Neural cell (in vitro differentiated cells): ENCODE measurements around the gene PTCH2. TPM values are rescaled to one million over a fixed set of nuclear protein-coding genes. Genes with fewer than 3 reads are reported as not detected.

Experiments used
- H2AFZ ChIP-seq: fragments of 200-600, 300-800 bp; sonication (generic), shearing (Covaris generic); 2 replicates; pipeline ENCODE4 v1.6.0; 2014; ENCODE audit warnings: low read depth, mild to moderate bottlenecking, antibody characterized with exemption, low read length, moderate library complexity
- H3F3A ChIP-seq: fragments of 200-600 bp; shearing (Covaris generic); 2 replicates; pipeline ENCODE4 v1.6.1; 2016; ENCODE audit warnings: mild to moderate bottlenecking, moderate library complexity, mixed read lengths, antibody characterized with exemption, low read length; ENCODE audit not compliant: insufficient read depth, poor library complexity, severe bottlenecking
- H3K27ac ChIP-seq: fragments of 200-600, 300-800 bp; sonication (generic), shearing (Covaris generic); 2 replicates; pipeline ENCODE4 v1.5.1; 2014; ENCODE audit warnings: mild to moderate bottlenecking, low read length, moderate library complexity
- H3K27me3 ChIP-seq: fragments of 300-800, 200-600 bp; sonication (generic), shearing (Covaris generic); 2 replicates; pipeline ENCODE4 v1.6.0; 2014; ENCODE audit warnings: mild to moderate bottlenecking, low read depth, low read length, moderate library complexity; ENCODE audit not compliant: insufficient read depth
- H3K36me3 ChIP-seq: fragments of 300-800, 200-600 bp; sonication (generic), shearing (Covaris generic); 2 replicates; pipeline ENCODE4 v1.5.1; 2014; ENCODE audit warnings: mild to moderate bottlenecking, antibody characterized with exemption, low read length, moderate library complexity; ENCODE audit not compliant: insufficient read depth
- H3K4me2 ChIP-seq: fragments of 300-800, 200-600 bp; sonication (generic), shearing (Covaris generic); 2 replicates; pipeline ENCODE4 v1.6.0; 2014; ENCODE audit warnings: mild to moderate bottlenecking, low read length
- H3K4me3 ChIP-seq: fragments of 300-800, 200-600 bp; sonication (generic), shearing (Covaris generic); 2 replicates; pipeline ENCODE4 v1.5.1; 2014; ENCODE audit warnings: mild to moderate bottlenecking, low read length, moderate library complexity
- H3K79me2 ChIP-seq: fragments of 200-600 bp; shearing (Covaris generic); replicated peaks from 2 replicates; pipeline ENCODE4 v1.6.0; 2014; ENCODE audit warnings: mild to moderate bottlenecking, low read length, moderate library complexity; ENCODE audit not compliant: insufficient read depth
- H3K9ac ChIP-seq: fragments of 300-800, 200-600 bp; sonication (generic), shearing (Covaris generic); 2 replicates; pipeline ENCODE4 v1.6.1; 2016; ENCODE audit warnings: mild to moderate bottlenecking, low read length, mixed read lengths
- H3K9me2 ChIP-seq: fragments of 200-600 bp; shearing (Covaris generic); 2 replicates; pipeline ENCODE4 v1.6.1; 2016; ENCODE audit warnings: mild to moderate bottlenecking, low read length, mixed read lengths; ENCODE audit not compliant: insufficient read depth
- H3K9me3 ChIP-seq: fragments of 200-600, 300-800 bp; sonication (generic), shearing (Covaris generic); 2 replicates; pipeline ENCODE4 v1.6.1; 2016; ENCODE audit warnings: mild to moderate bottlenecking, mixed run types, low read length, moderate library complexity, mixed read lengths
- H4K20me1 ChIP-seq: fragments of 200-600 bp; shearing (Covaris generic); 2 replicates; pipeline ENCODE4 v1.6.1; 2016; ENCODE audit warnings: mild to moderate bottlenecking, mixed run types; ENCODE audit not compliant: insufficient read depth
- EP300 ChIP-seq: fragments of 450-650 bp; conservative IDR thresholded peaks from 2 replicates; pipeline ENCODE4 v1.6.1; 2014; ENCODE audit warnings: antibody characterized with exemption, mild to moderate bottlenecking, moderate library complexity; ENCODE audit not compliant: poor library complexity, severe bottlenecking
- EZH2 ChIP-seq: fragments of 200-600, 300-800 bp; shearing (Covaris generic), sonication (generic); IDR thresholded peaks from 2 replicates; pipeline ENCODE4 v1.6.1; 2014; ENCODE audit warnings: antibody characterized with exemption, low read length, borderline replicate concordance, mild to moderate bottlenecking; ENCODE audit not compliant: insufficient read depth, poor library complexity, severe bottlenecking
- MXI1 ChIP-seq: fragments of 450-650 bp; conservative IDR thresholded peaks from 2 replicates; pipeline ENCODE4 v1.6.1; 2014; ENCODE audit warnings: antibody characterized with exemption, mild to moderate bottlenecking; ENCODE audit not compliant: poor library complexity, severe bottlenecking
- POLR2AphosphoS5 ChIP-seq: IDR thresholded peaks from 2 replicates; pipeline ENCODE4 v1.6.1; 2012
- RAD21 ChIP-seq: fragments of 450-650 bp; conservative IDR thresholded peaks from 2 replicates; pipeline ENCODE4 v1.6.1; 2014; ENCODE audit warnings: antibody characterized with exemption, mild to moderate bottlenecking, moderate library complexity
- SMC3 ChIP-seq: fragments of 450-650 bp; conservative IDR thresholded peaks from 2 replicates; pipeline ENCODE4 v1.6.1; 2014; ENCODE audit warnings: antibody characterized with exemption, mild to moderate bottlenecking, moderate library complexity; ENCODE audit not compliant: poor library complexity
- TAF1 ChIP-seq: IDR thresholded peaks from 2 replicates; pipeline ENCODE4 v1.6.1; 2012; ENCODE audit warnings: low read depth
- polyA plus RNA-seq: library from polyadenylated mRNA; depleted of rRNA; stranded (reverse); fragments of >200 nt; gene quantifications from 2 replicates; pipeline ENCODE4 v1.2.3, GENCODE V29; 2014
- TF ChIP-seq, protein P1 (sequence below): IDR thresholded peaks from 2 replicates; pipeline ENCODE4 v1.6.1; 2012; ENCODE audit warnings: borderline replicate concordance
- TF ChIP-seq, protein P2 (sequence below): fragments of 450-650 bp; IDR thresholded peaks from 2 replicates; pipeline ENCODE4 v1.5.1; 2014; ENCODE audit warnings: antibody characterized with exemption, mild to moderate bottlenecking, moderate library complexity; ENCODE audit not compliant: poor library complexity, severe bottlenecking

PTCH2 gene
- polyA plus RNA-seq, 1 donor from 2014 or later = 1.3 TPM

DNA sequence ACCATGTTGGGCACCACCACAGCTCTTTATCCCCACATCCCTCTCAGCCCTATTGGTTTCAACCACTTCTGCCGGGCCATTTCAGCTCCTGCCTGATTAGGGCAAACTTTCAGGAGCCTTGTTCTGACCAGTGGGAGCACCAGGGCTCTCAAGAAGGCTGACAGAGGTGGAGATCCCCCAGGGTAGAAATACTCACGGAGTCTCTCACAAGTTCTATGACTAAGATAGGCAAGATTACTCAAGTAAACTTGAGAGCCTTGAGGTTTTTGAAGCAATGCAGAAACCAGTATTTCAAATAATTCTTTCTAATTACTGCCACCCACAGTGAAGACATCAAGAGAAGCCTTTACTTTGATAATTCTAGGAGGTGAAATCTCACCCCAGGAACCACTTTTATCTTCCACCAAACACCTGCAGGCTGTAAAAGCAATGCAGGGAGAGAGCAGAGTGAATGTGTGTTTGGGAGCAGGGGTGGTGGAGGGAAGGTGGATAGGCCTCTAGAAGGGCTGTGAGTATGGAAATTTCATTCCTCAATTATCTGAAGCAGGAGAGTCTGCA lies 6.6 kb upstream of the PTCH2 start (continued):
- TF ChIP-seq, protein P1, sequence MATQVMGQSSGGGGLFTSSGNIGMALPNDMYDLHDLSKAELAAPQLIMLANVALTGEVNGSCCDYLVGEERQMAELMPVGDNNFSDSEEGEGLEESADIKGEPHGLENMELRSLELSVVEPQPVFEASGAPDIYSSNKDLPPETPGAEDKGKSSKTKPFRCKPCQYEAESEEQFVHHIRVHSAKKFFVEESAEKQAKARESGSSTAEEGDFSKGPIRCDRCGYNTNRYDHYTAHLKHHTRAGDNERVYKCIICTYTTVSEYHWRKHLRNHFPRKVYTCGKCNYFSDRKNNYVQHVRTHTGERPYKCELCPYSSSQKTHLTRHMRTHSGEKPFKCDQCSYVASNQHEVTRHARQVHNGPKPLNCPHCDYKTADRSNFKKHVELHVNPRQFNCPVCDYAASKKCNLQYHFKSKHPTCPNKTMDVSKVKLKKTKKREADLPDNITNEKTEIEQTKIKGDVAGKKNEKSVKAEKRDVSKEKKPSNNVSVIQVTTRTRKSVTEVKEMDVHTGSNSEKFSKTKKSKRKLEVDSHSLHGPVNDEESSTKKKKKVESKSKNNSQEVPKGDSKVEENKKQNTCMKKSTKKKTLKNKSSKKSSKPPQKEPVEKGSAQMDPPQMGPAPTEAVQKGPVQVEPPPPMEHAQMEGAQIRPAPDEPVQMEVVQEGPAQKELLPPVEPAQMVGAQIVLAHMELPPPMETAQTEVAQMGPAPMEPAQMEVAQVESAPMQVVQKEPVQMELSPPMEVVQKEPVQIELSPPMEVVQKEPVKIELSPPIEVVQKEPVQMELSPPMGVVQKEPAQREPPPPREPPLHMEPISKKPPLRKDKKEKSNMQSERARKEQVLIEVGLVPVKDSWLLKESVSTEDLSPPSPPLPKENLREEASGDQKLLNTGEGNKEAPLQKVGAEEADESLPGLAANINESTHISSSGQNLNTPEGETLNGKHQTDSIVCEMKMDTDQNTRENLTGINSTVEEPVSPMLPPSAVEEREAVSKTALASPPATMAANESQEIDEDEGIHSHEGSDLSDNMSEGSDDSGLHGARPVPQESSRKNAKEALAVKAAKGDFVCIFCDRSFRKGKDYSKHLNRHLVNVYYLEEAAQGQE = no peak
- no peak for TF ChIP-seq SMC3

DNA sequence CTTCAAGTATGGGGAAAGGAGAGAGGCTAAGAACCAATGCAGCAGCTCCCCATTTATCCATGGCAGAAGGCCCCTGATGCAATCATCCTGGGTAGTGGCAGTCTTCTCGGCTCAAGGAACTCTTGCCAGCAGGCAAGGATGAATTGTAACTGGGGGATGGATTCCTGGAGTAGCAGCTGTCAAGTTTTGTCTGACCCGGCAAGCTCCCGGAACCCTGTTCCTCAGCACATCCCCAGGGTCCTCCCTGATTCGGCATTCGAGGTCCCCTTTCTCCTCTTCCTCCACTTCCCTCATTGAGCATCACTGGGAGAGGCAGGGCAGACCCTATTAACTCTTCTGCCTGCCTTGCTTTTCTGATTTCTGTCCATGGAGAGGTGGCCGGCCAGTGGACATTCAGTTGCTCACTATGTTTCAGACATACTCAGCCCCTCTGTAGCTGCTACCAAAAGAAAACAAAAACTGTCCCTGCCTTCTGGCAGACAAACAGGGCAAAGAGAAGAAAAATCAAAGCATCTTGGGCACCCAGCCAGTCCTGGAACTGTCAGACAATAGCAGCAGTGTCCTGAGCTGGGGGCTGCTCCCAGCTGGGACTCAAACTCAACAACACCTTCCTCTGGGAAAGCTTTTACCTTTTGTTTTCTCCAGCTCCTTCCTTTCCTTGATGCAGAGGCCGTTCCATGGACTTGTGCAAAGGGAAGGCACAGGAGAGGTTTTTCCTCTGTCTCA lies 5.6 kb upstream of the PTCH2 start:
- H3K9me2 ChIP-seq = no peaks in the 10 kb centered on the region
- no peak overlapping the region for H3K4me3 ChIP-seq
- no peaks in the 10 kb centered on the region for H3K79me2 ChIP-seq
- H3K9me3 ChIP-seq = no peaks in the 10 kb centered on the region
- no peaks in the 10 kb centered on the region for H4K20me1 ChIP-seq
- no peaks in the 10 kb centered on the region for H3K36me3 ChIP-seq
- H3K27me3 ChIP-seq = no peaks in the 10 kb centered on the region
- H3F3A ChIP-seq = no peaks in the 10 kb centered on the region
- no peak overlapping the region for H3K4me2 ChIP-seq
- TF ChIP-seq POLR2AphosphoS5 = no peak
- H3K9ac ChIP-seq = no peak overlapping the region
- no peak overlapping the region for H2AFZ ChIP-seq
- no peak overlapping the region for H3K27ac ChIP-seq

DNA sequence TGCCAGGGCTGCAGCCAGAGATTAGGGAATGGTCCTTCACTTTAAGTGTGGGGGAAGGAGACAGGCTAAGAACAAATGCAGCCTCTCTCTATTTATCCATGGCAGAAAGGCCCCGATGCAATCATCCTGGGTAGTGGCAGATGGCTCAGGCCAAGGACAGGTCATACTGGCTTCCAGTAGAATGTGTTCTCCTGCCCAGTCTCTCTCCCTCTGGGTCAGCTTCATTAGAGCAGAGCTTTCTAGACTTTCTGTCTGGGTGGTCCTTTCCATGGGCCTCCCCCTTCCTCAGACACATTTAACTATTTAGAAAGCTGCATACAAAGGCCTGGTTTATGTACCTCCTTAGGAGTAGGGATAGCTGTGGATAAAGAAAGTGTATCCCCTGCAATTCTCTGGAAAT lies 4.8 kb upstream of the PTCH2 start:
- Histone ChIP-seq H2AFZ (no peak overlapping the region), H3K27ac (no peak overlapping the region), H3F3A (no peaks in the 10 kb centered on the region), H3K9me3 (no peaks in the 10 kb centered on the region), H3K4me3 (no peak overlapping the region), H3K4me2 (no peak overlapping the region), H3K9ac (no peak overlapping the region), H4K20me1 (no peaks in the 10 kb centered on the region), H3K9me2 (no peaks in the 10 kb centered on the region), H3K79me2 (no peaks in the 10 kb centered on the region), H3K36me3 (no peaks in the 10 kb centered on the region), H3K27me3 (no peaks in the 10 kb centered on the region)
- TF ChIP-seq, protein P1 = no peak
- TF ChIP-seq MXI1 = no peak
- TF ChIP-seq SMC3 = no peak
- TF ChIP-seq RAD21 = no peak
- TF ChIP-seq EP300 = no peak
- TF ChIP-seq, protein P2, sequence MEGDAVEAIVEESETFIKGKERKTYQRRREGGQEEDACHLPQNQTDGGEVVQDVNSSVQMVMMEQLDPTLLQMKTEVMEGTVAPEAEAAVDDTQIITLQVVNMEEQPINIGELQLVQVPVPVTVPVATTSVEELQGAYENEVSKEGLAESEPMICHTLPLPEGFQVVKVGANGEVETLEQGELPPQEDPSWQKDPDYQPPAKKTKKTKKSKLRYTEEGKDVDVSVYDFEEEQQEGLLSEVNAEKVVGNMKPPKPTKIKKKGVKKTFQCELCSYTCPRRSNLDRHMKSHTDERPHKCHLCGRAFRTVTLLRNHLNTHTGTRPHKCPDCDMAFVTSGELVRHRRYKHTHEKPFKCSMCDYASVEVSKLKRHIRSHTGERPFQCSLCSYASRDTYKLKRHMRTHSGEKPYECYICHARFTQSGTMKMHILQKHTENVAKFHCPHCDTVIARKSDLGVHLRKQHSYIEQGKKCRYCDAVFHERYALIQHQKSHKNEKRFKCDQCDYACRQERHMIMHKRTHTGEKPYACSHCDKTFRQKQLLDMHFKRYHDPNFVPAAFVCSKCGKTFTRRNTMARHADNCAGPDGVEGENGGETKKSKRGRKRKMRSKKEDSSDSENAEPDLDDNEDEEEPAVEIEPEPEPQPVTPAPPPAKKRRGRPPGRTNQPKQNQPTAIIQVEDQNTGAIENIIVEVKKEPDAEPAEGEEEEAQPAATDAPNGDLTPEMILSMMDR = no peak
- TF ChIP-seq EZH2 = no peak
- TF ChIP-seq TAF1 = no peak
- no peak for TF ChIP-seq POLR2AphosphoS5
